Neutrophil (primary cell): ENCODE results near the gene INPP4B.

Experiments used
- H3K27ac ChIP-seq: fragments of 200-600 bp; sonication (generic); 2 replicates; pipeline ENCODE4 v1.5.1; 2016; ENCODE audit warnings: mild to moderate bottlenecking, moderate library complexity
- H3K27me3 ChIP-seq: fragments of 200-600 bp; sonication (generic); 2 replicates; pipeline ENCODE4 v1.6.0; 2016; ENCODE audit warnings: mild to moderate bottlenecking
- H3K36me3 ChIP-seq: fragments of 200-600 bp; sonication (generic); 2 replicates; pipeline ENCODE4 v1.5.1; 2017
- H3K4me1 ChIP-seq, 2 experiments: fragments of 200-600 bp in 1 of 2; sonication (generic) in 1 of 2; 1 replicate in 1 of 2; 2 replicates in 1 of 2; pipeline versions ENCODE4 v1.5.1 to v1.6.1; 2013 to 2016; ENCODE audit warnings: low read depth in 1 of 2, low read length in 1 of 2, mild to moderate bottlenecking in 1 of 2, moderate library complexity in 1 of 2; ENCODE audit not compliant: control insufficient read depth in 1 of 2, insufficient read depth in 1 of 2
- H3K4me3 ChIP-seq, 2 experiments: fragments of 200-600 bp in 1 of 2; sonication (generic) in 1 of 2; 1 replicate in 1 of 2; 2 replicates in 1 of 2; pipeline ENCODE4 v1.5.1; 2013 to 2016; ENCODE audit warnings: low read depth in 1 of 2, low read length in 1 of 2, mild to moderate bottlenecking in 1 of 2, moderate library complexity in 1 of 2
- H3K9me3 ChIP-seq: fragments of 200-600 bp; sonication (generic); 2 replicates; pipeline ENCODE4 v1.5.1; 2016
- TF ChIP-seq, protein P1 (sequence below): fragments of 200-600 bp; sonication (generic); IDR thresholded peaks from 2 replicates; pipeline ENCODE4 v1.5.1; 2016; ENCODE audit warnings: antibody characterized with exemption

The INPP4B gene

DNA sequence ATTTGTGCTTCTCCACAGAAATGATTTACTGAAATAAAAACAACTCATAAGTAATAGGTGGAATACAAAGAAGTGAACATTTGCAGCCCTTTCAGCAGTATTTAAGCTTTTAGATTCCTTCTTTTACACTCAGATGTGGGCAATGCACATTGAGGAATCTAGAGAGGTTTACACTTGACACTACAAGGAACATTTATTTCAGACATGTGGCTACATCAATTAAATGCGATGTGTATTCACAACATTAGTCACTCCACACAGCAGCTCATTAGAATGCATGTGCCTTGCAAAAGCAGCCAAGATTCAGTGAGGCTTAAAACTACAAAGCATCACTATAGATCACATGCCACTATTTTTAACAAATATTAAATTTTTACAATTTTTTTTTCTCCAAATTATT lies 480.7 kb downstream of the INPP4B start:
- Histone ChIP-seq H3K27ac (no peak overlapping the region), H3K9me3 (no peaks in the 10 kb centered on the region), H3K4me1 (no peaks in the 10 kb centered on the region), H3K36me3 (no peaks in the 10 kb centered on the region), H3K27me3 (no peaks in the 10 kb centered on the region), H3K4me3 (no peak overlapping the region)
- TF ChIP-seq, protein P1, sequence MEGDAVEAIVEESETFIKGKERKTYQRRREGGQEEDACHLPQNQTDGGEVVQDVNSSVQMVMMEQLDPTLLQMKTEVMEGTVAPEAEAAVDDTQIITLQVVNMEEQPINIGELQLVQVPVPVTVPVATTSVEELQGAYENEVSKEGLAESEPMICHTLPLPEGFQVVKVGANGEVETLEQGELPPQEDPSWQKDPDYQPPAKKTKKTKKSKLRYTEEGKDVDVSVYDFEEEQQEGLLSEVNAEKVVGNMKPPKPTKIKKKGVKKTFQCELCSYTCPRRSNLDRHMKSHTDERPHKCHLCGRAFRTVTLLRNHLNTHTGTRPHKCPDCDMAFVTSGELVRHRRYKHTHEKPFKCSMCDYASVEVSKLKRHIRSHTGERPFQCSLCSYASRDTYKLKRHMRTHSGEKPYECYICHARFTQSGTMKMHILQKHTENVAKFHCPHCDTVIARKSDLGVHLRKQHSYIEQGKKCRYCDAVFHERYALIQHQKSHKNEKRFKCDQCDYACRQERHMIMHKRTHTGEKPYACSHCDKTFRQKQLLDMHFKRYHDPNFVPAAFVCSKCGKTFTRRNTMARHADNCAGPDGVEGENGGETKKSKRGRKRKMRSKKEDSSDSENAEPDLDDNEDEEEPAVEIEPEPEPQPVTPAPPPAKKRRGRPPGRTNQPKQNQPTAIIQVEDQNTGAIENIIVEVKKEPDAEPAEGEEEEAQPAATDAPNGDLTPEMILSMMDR: no peak

DNA sequence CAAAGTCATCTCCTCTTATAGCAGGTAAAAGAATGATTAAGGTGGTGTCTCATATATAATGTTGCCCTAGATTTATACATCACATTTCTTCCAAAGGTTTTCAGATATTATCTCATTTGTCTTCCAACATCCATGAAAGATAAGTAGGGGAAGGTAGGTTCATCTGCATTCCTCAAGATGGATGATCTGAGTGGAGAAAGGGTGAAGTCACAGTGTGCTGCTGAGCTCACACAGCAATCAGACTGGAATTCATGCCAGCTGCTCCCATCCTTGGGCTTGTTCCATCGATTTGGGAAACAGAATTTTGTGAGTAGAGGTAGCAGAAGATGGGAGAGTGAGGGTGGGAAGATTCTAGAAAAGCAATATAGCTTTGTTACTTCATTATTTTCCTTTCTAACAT lies 482.4 kb downstream of the INPP4B start:
- H3K27me3 ChIP-seq: no peaks in the 10 kb centered on the region
- no peaks in the 10 kb centered on the region for H3K4me1 ChIP-seq
- H3K36me3 ChIP-seq: no peaks in the 10 kb centered on the region
- no peaks in the 10 kb centered on the region for H3K9me3 ChIP-seq
- TF ChIP-seq, protein P1: no peak
- no peak overlapping the region for H3K4me3 ChIP-seq
- H3K27ac ChIP-seq: no peak overlapping the region

DNA sequence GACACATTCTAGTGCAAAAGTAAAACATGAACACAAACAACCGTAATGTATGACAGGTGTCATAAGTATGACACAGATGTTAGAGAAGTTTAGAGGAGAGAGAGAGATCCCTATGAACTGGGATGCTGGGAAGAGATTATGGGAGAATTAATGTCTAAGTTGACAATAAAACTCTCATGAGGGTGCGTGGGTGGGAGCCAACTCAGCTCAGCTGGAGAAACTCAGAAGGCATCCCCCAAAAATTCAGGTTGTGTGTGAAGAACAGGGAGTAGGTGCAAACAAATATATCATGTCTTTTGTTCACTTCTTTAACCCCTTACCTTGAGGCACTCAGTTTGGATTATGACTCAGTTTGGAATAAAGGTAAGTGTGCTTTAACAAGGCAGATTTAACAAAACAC lies 484.1 kb downstream of the INPP4B start:
- TF ChIP-seq, protein P1: no peak
- no peaks in the 10 kb centered on the region for H3K36me3 ChIP-seq
- no peaks in the 10 kb centered on the region for H3K4me1 ChIP-seq
- H3K27ac ChIP-seq: no peak overlapping the region
- H3K9me3 ChIP-seq: no peaks in the 10 kb centered on the region
- no peaks in the 10 kb centered on the region for H3K27me3 ChIP-seq
- no peak overlapping the region for H3K4me3 ChIP-seq

DNA sequence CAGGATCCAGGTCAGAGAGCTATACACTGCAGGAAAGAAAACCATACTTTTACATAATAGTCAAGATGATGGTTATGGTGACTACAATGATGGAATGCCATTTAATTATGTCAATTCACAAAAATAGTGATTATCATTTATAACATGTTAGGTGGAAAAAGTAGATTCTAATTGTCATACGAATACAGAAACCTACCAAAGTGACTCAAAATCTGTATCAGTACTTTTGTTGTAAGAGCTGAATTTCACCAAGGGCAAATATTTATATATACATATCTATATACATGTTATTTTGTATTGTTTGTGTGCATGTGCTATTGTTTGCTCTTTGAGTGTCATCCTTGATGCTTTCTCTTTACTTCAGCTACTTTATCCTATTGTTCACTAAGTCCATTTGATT lies 485.4 kb downstream of the INPP4B start:
- H3K36me3 ChIP-seq: no peaks in the 10 kb centered on the region
- H3K9me3 ChIP-seq: no peaks in the 10 kb centered on the region
- no peaks in the 10 kb centered on the region for H3K4me1 ChIP-seq
- H3K4me3 ChIP-seq: no peak overlapping the region
- H3K27ac ChIP-seq: no peak overlapping the region
- no peaks in the 10 kb centered on the region for H3K27me3 ChIP-seq
- TF ChIP-seq, protein P1: no peak

DNA sequence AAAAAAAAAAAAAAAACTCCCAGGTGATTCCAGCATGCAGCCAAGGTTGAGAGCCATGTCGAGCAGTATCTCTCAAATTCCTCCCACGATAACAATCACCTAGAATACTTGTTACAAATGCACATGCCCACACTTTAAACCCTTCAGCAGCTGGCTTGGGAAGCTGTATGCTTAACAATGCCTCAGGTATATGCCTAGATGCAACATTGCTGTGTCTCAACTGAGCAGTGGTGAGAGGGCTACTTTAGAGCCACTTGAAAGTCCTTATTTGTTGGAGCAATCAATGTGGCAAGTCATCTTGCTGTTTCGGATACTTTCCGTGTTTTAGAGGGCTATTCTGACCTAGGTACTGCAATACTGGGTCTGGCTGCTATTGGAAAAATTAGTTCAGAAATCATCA lies 487.4 kb downstream of the INPP4B start:
- Histone ChIP-seq H3K27me3 (no peaks in the 10 kb centered on the region), H3K27ac (no peak overlapping the region), H3K36me3 (no peaks in the 10 kb centered on the region), H3K4me1 (no peaks in the 10 kb centered on the region), H3K4me3 (no peak overlapping the region), H3K9me3 (no peaks in the 10 kb centered on the region)
- TF ChIP-seq, protein P1: no peak

DNA sequence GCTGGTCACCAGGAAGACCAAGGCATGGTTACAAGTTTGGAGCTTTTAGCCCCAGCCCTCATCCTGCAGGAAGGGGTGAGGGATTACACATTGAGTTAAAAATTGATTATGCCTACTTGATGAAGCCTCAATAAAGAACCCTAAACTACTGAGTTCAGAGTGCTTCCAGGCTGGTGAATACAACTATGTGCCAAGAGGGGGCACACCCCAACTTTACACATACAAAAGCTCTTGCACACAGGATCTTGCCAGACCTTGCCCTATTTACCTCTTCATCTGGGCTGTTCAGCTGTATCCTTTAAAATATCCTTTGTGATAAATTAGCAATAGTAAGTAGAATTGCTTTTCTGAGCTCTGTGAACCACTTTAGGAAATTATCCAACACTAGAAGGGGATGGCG lies 489.3 kb downstream of the INPP4B start:
- TF ChIP-seq, protein P1: no peak
- no peaks in the 10 kb centered on the region for H3K9me3 ChIP-seq
- no peaks in the 10 kb centered on the region for H3K36me3 ChIP-seq
- H3K27ac ChIP-seq: no peak overlapping the region
- H3K4me3 ChIP-seq: no peak overlapping the region
- H3K27me3 ChIP-seq: no peaks in the 10 kb centered on the region
- H3K4me1 ChIP-seq: no peaks in the 10 kb centered on the region
